Aorta (tissue), 5 donors: Measurements from ENCODE around the gene LARP4. TPM values are rescaled to one million over a fixed set of nuclear protein-coding genes. Genes with fewer than 3 reads are reported as not detected.
"Not testable (repeated sequence)": the region's sequence is repeated elsewhere in the genome, so short reads cannot be mapped to it uniquely, and the experiment has no call there.

Experiments used
- ATAC-seq: fragments of 200-7000 bp; cut with Tn5 transposase; one replicate; pipeline ENCODE4 v1.9.1; 2022; ENCODE audit warnings: moderate library complexity; ENCODE audit not compliant: low FRiP score
- DNase-seq, 2 donors: peaks; one replicate each; pipeline ENCODE4 v3.0.0-alpha.2; 2020
- H3K27ac ChIP-seq, 2 donors: one replicate each; pipeline ENCODE4 v1.5.1; 2013; ENCODE audit warnings: low read length in 2 of 2, mild to moderate bottlenecking in 2 of 2, moderate library complexity in 2 of 2, control low read depth in 1 of 2, inconsistent platforms in 1 of 2, low read depth in 1 of 2
- H3K27me3 ChIP-seq, 2 donors: one replicate each; pipeline ENCODE4 v1.6.1; 2013; ENCODE audit warnings: control low read depth in 1 of 2, low read length in 1 of 2, mild to moderate bottlenecking in 1 of 2, moderate library complexity in 1 of 2; ENCODE audit not compliant: insufficient read depth in 2 of 2, control insufficient read depth in 1 of 2
- H3K36me3 ChIP-seq, 2 donors: one replicate each; pipeline ENCODE4 v1.6.1; 2013; ENCODE audit warnings: control low read depth in 1 of 2, low read length in 1 of 2, mild to moderate bottlenecking in 1 of 2; ENCODE audit not compliant: insufficient read depth in 2 of 2, control insufficient read depth in 1 of 2
- H3K4me1 ChIP-seq, 2 donors: one replicate each; pipeline ENCODE4 v1.6.1; 2013; ENCODE audit warnings: low read length in 2 of 2, control low read depth in 1 of 2, mild to moderate bottlenecking in 1 of 2, moderate library complexity in 1 of 2; ENCODE audit not compliant: insufficient read depth in 2 of 2, control insufficient read depth in 1 of 2
- H3K4me3 ChIP-seq, 2 donors: one replicate each; pipeline ENCODE4 v1.5.1; 2013; ENCODE audit warnings: low read length in 2 of 2, control low read depth in 1 of 2, mild to moderate bottlenecking in 1 of 2
- H3K9me3 ChIP-seq: one replicate; pipeline ENCODE4 v1.6.1; 2013; ENCODE audit warnings: mild to moderate bottlenecking, low read length; ENCODE audit not compliant: control insufficient read depth
- WGBS, 2 donors: extraction: QIAGEN DNeasy Blood & Tissue Kit; methylation state at CpG; one replicate each; pipeline ENCODE4 v1.1.7; 2013; 5-methylcytosine and 5-hydroxymethylcytosine counted together
- intact Hi-C, 2 donors: fragments of 100-400 bp; cut with DNase I; formaldehyde crosslinking; loops; one replicate each; pipeline versions ENCODE4 v1.14.2 to v1.15.0; 2022
- polyA plus RNA-seq, 2 donors: library from polyadenylated mRNA; stranded (reverse); fragments of 200-250 nt; gene quantifications; one replicate each; pipeline ENCODE4 v1.2.3, GENCODE V29; 2013
- total RNA-seq, 2 donors: library from RNA; stranded (reverse); fragmentation: NEBNext Ultra II Directional; extraction: Animal tissue kit (Norgen Biotek cat#: 25700); gene quantifications; one replicate each; pipeline ENCODE4 v1.2.1, GENCODE V29; 2021
- donor health status: healthy with polysubstance abuse.
- donor health status: Bipolar disorder and iron deficiency.
- donor health status: DM: no; HTN: no; CAD: no.
- donor health status: DM: no; HTN: no; CAD: no.
- donor health status: DM: yes; HTN: yes; CAD: no.

Gene LARP4
- total and polyA plus RNA-seq, 4 donors = 9.3 to 57.8 (median 34.8) TPM

- no peaks in the 10 kb centered on the region for H3K4me1 ChIP-seq
Observed at GRCh38 chr12:50415899-50416479, 15.3 kb downstream of the LARP4 start.

GRCh38 chr12:50419112-50419909, 18.6 kb downstream of the LARP4 start:
- WGBS, 2 donors = 79 to 81% methylated on average over 5 of the region's 5 CpGs
- intact Hi-C loops = no loop called here
- Histone ChIP-seq H3K4me1 (no peaks in the 10 kb centered on the region), H3K9me3 (no peaks in the 10 kb centered on the region), H3K36me3 (peaks cover 0 to 4% of the 10 kb centered on the region in 2 donors), H3K4me3 (no peak overlapping the region), H3K27me3 (no peaks in the 10 kb centered on the region), H3K27ac (no peak overlapping the region)
- ATAC-seq = no peak
- DNase-seq = no peak

More at GRCh38 chr12:50415899-50416479, 15.3 kb downstream of the LARP4 start:
- no peaks in the 10 kb centered on the region for H3K9me3 ChIP-seq
- intact Hi-C loops = no loop called here
- H3K27ac ChIP-seq = no peak overlapping the region
- 95 to 97% methylated on average over 6 of the region's 6 CpGs for WGBS, 2 donors
- no peak overlapping the region for H3K4me3 ChIP-seq
- no peaks in the 10 kb centered on the region for H3K27me3 ChIP-seq
- DNase-seq = no peak
- no peak for ATAC-seq
- peaks cover 0 to 4% of the 10 kb centered on the region in 2 donors for H3K36me3 ChIP-seq

- 95 to 97% methylated on average over 10 of the region's 10 CpGs for WGBS, 2 donors
- ATAC-seq = not testable (repeated sequence)
Observed at GRCh38 chr12:50422855-50423254, 22.2 kb downstream of the LARP4 start.

GRCh38 chr12:50423342-50423741, 22.7 kb downstream of the LARP4 start:
- H3K27ac ChIP-seq, H3K27me3 ChIP-seq, ATAC-seq, DNase-seq, H3K4me3 ChIP-seq, H3K9me3 ChIP-seq, intact Hi-C loops, H3K36me3 ChIP-seq, H3K4me1 ChIP-seq: not testable (repeated sequence)
- 90 to 94% methylated on average over 10 of the region's 10 CpGs for WGBS, 2 donors

More at GRCh38 chr12:50422855-50423254, 22.2 kb downstream of the LARP4 start:
- H3K9me3 ChIP-seq, H3K4me1 ChIP-seq, H3K27ac ChIP-seq, H3K27me3 ChIP-seq, intact Hi-C loops, H3K4me3 ChIP-seq, H3K36me3 ChIP-seq, DNase-seq: not testable (repeated sequence)

- Histone ChIP-seq H3K27ac (no peak overlapping the region), H3K9me3 (no peaks in the 10 kb centered on the region), H3K27me3 (no peaks in the 10 kb centered on the region), H3K36me3 (peaks cover 0 to 2% of the 10 kb centered on the region in 2 donors), H3K4me3 (no peak overlapping the region), H3K4me1 (no peaks in the 10 kb centered on the region)
- DNase-seq = no peak
- no peak for ATAC-seq
- 63 to 69% methylated on average over 6 of the region's 6 CpGs for WGBS, 2 donors
- intact Hi-C loops = no loop called here
Observed at GRCh38 chr12:50425589-50426258, 25.0 kb downstream of the LARP4 start.

GRCh38 chr12:50431656-50432055, 31.0 kb downstream of the LARP4 start:
- 81% methylated on average over 8 of the region's 8 CpGs for whole genome bisulfite sequencing, 2 donors
- ATAC-seq = not testable (repeated sequence)

GRCh38 chr12:50440288-50440687, 39.6 kb downstream of the LARP4 start:
- Histone ChIP-seq H3K9me3 (no peaks in the 10 kb centered on the region), H3K27ac (no peak overlapping the region), H3K27me3 (no peaks in the 10 kb centered on the region), H3K4me1 (no peaks in the 10 kb centered on the region), H3K4me3 (no peak overlapping the region), H3K36me3 (peaks cover 2 to 4% of the 10 kb centered on the region in 2 donors)
- intact Hi-C loops = no loop called here
- no peak for ATAC-seq
- DNase-seq = no peak

More at GRCh38 chr12:50431656-50432055, 31.0 kb downstream of the LARP4 start:
- H3K9me3 ChIP-seq, H3K4me1 ChIP-seq, H3K4me3 ChIP-seq, DNase-seq, H3K36me3 ChIP-seq, H3K27ac ChIP-seq, H3K27me3 ChIP-seq, intact Hi-C loops: not testable (repeated sequence)

GRCh38 chr12:50441763-50442162, 41.1 kb downstream of the LARP4 start:
- 85 to 86% methylated on average over 7 of the region's 7 CpGs for WGBS, 2 donors
- H3K9me3 ChIP-seq = no peaks in the 10 kb centered on the region
- H3K4me3 ChIP-seq = no peak overlapping the region
- intact Hi-C loops = no loop called here
- H3K36me3 ChIP-seq = peaks cover 0 to 2% of the 10 kb centered on the region in 2 donors
- DNase-seq (no peak), ATAC-seq (no peak)
- no peaks in the 10 kb centered on the region for H3K27me3 ChIP-seq
- no peak overlapping the region for H3K27ac ChIP-seq
- H3K4me1 ChIP-seq = no peaks in the 10 kb centered on the region
